SK-N-SH (cell line): ENCODE measurements around the gene MACIR. TPM values are rescaled to one million over a fixed set of nuclear protein-coding genes. Genes with fewer than 3 reads are reported as not detected.

Source experiments
- CTCF ChIA-PET: fragments of 300-600, 350-600 bp; formaldehyde crosslinking; extraction: SDS; loops from one replicate; lab custom pipeline; 2021; lab: Yijun Ruan, JAX
- POLR2A ChIA-PET: fragments of 350-600 bp; sonication (Branson Sonifier 250); formaldehyde crosslinking; extraction: SDS; loops from one replicate; lab custom pipeline; 2020; ENCODE audit warnings: antibody characterized with exemption, inconsistent platforms; lab: Yijun Ruan, JAX
- DNase-seq: peaks from one replicate; pipeline ENCODE4 v3.0.0; 2012
- H2AFZ ChIP-seq: fragments of 200-600 bp; sonication (generic); 2 replicates; pipeline ENCODE4 v1.8.1; 2016; ENCODE audit warnings: antibody characterized with exemption, mild to moderate bottlenecking, low read depth
- H3F3A ChIP-seq: fragments of 200-600 bp; sonication (generic); replicated peaks from 2 replicates; pipeline ENCODE3; 2016; ENCODE audit warnings: antibody characterized with exemption, mild to moderate bottlenecking; ENCODE audit not compliant: insufficient read depth
- H3K27ac ChIP-seq, 2 experiments: fragments of 200-500 bp in 1 of 2; fragments of 200-600 bp in 1 of 2; sonication (Bioruptor generic) in 1 of 2; sonication (generic), shearing (Covaris generic) in 1 of 2; 2 replicates each; pipeline versions ENCODE4 v1.5.1 to v1.6.1; 2014 to 2016; ENCODE audit warnings: low read depth in 2 of 2, inconsistent platforms in 1 of 2, low read length in 1 of 2, mild to moderate bottlenecking in 1 of 2, mixed read lengths in 1 of 2
- H3K27me3 ChIP-seq: fragments of 200-600 bp; sonication (generic), shearing (Covaris generic); 2 replicates; pipeline ENCODE4 v1.6.1; 2016; ENCODE audit warnings: mixed run types; ENCODE audit not compliant: insufficient read depth
- H3K36me3 ChIP-seq, 2 experiments: fragments of 200-500 bp in 1 of 2; fragments of 200-600 bp in 1 of 2; sonication (Bioruptor generic) in 1 of 2; sonication (generic) in 1 of 2; replicated peaks in 1 of 2; 2 replicates each; pipeline versions ENCODE3 to v1.5.1; 2014 to 2016; ENCODE audit warnings: low read length in 1 of 2, mild to moderate bottlenecking in 1 of 2; ENCODE audit not compliant: insufficient read depth in 2 of 2, control insufficient read depth in 1 of 2
- H3K4me1 ChIP-seq, 2 experiments: fragments of 200-500 bp in 1 of 2; fragments of 200-600 bp in 1 of 2; sonication (Bioruptor generic) in 1 of 2; sonication (generic), shearing (Covaris generic) in 1 of 2; 2 replicates each; pipeline versions ENCODE4 v1.5.1 to v1.6.1; 2014 to 2016; ENCODE audit warnings: low read depth in 1 of 2, low read length in 1 of 2, mixed run types in 1 of 2; ENCODE audit not compliant: insufficient read depth in 2 of 2, control insufficient read depth in 1 of 2
- H3K4me2 ChIP-seq: fragments of 200-600 bp; sonication (generic), shearing (Covaris generic); 2 replicates; pipeline ENCODE4 v1.6.1; 2017; ENCODE audit warnings: mixed run types
- H3K4me3 ChIP-seq, 2 experiments: fragments of 200-500 bp in 1 of 2; fragments of 200-600 bp in 1 of 2; sonication (Bioruptor generic) in 1 of 2; sonication (generic), shearing (Covaris generic) in 1 of 2; 2 replicates each; pipeline versions ENCODE4 v1.5.1 to v1.8.1; 2014 to 2016; ENCODE audit warnings: low read depth in 2 of 2, inconsistent platforms in 1 of 2, low read length in 1 of 2, mild to moderate bottlenecking in 1 of 2, mixed read lengths in 1 of 2, moderate library complexity in 1 of 2
- H3K79me2 ChIP-seq: fragments of 200-600 bp; sonication (generic); 2 replicates; pipeline ENCODE4 v1.8.1; 2017; ENCODE audit warnings: mild to moderate bottlenecking; ENCODE audit not compliant: insufficient read depth
- H3K9ac ChIP-seq: fragments of 200-600 bp; sonication (generic); 2 replicates; pipeline ENCODE4 v1.6.1; 2017; ENCODE audit warnings: mixed run types
- H3K9me2 ChIP-seq: fragments of 200-600 bp; sonication (generic); 2 replicates; pipeline ENCODE4 v1.6.1; 2017; ENCODE audit warnings: mixed run types
- H3K9me3 ChIP-seq: fragments of 200-600 bp; sonication (generic); 2 replicates; pipeline ENCODE4 v1.6.1; 2017; ENCODE audit warnings: mixed run types, mild to moderate bottlenecking, moderate library complexity
- H4K20me1 ChIP-seq: fragments of 200-600 bp; sonication (generic); 2 replicates; pipeline ENCODE4 v1.6.1; 2017; ENCODE audit warnings: mild to moderate bottlenecking, mixed run types; ENCODE audit not compliant: insufficient read depth
- CHD2 ChIP-seq: fragments of 150-350 bp; IDR thresholded peaks from 2 replicates; pipeline ENCODE4 v1.6.1; 2018; ENCODE audit warnings: low read length; ENCODE audit not compliant: partially characterized antibody
- ELF1 ChIP-seq: IDR thresholded peaks from 2 replicates; pipeline ENCODE4 v1.4.0; 2012
- EZH2phosphoT487 ChIP-seq: fragments of 200-600 bp; sonication (generic); IDR thresholded peaks from 2 replicates; pipeline ENCODE4 v1.6.1; 2017; ENCODE audit warnings: low read depth, mixed run types, mild to moderate bottlenecking, antibody characterized with exemption, moderate library complexity, borderline replicate concordance
- FOSL2 ChIP-seq: IDR thresholded peaks from 2 replicates; pipeline ENCODE4 v1.4.0; 2012; ENCODE audit warnings: low read depth, mild to moderate bottlenecking, moderate library complexity, borderline replicate concordance
- FOXJ3 ChIP-seq: sonication (generic); formaldehyde crosslinking; IDR thresholded peaks from 2 replicates; pipeline ENCODE4 v1.5.1; 2020; ENCODE audit warnings: mild to moderate bottlenecking, missing genetic modification reagents
- FOXM1 ChIP-seq: IDR thresholded peaks from 2 replicates; pipeline ENCODE4 v1.4.0; 2012; ENCODE audit warnings: low read depth, mild to moderate bottlenecking
- JUND ChIP-seq: IDR thresholded peaks from 2 replicates; pipeline ENCODE4 v1.4.0; 2012
- MEF2A ChIP-seq: IDR thresholded peaks from 2 replicates; pipeline ENCODE4 v1.4.0; 2012; ENCODE audit warnings: low read depth, borderline replicate concordance
- NFIC ChIP-seq: IDR thresholded peaks from 2 replicates; pipeline ENCODE4 v1.4.0; 2012; ENCODE audit warnings: borderline replicate concordance
- NRF1 ChIP-seq: IDR thresholded peaks from 2 replicates; pipeline ENCODE4 v1.6.1; 2012; ENCODE audit warnings: low read depth, mild to moderate bottlenecking, low read length
- RAD21 ChIP-seq: IDR thresholded peaks from 2 replicates; pipeline ENCODE4 v1.6.1; 2012; ENCODE audit warnings: mild to moderate bottlenecking, low read length
- RCOR1 ChIP-seq: fragments of 150-350 bp; IDR thresholded peaks from 2 replicates; pipeline ENCODE4 v1.6.1; 2017; ENCODE audit warnings: antibody characterized with exemption, low read length
- RXRA ChIP-seq: IDR thresholded peaks from 2 replicates; pipeline ENCODE4 v1.4.0; 2012; ENCODE audit warnings: low read depth, mild to moderate bottlenecking, borderline replicate concordance
- SIN3A ChIP-seq: IDR thresholded peaks from 2 replicates; pipeline ENCODE4 v1.6.1; 2012; ENCODE audit warnings: low read depth, mild to moderate bottlenecking, low read length, moderate library complexity, borderline replicate concordance
- SMC3 ChIP-seq: IDR thresholded peaks from 2 replicates; pipeline ENCODE4 v1.6.1; 2012; ENCODE audit warnings: low read depth, low read length, improper control_type of control experiment
- TCF12 ChIP-seq: IDR thresholded peaks from 2 replicates; pipeline ENCODE4 v1.4.0; 2012
- YY1 ChIP-seq: IDR thresholded peaks from 2 replicates; pipeline ENCODE4 v1.4.0; 2012; ENCODE audit warnings: low read depth, mild to moderate bottlenecking
- WGBS: methylation state at CpG from one replicate; pipeline ENCODE4 v1.1.6; 2017; ENCODE audit warnings: low lambda C conversion rate; 5-methylcytosine and 5-hydroxymethylcytosine counted together
- polyA plus RNA-seq, 3 experiments: library from polyadenylated mRNA; depleted of rRNA; stranded (reverse); fragments of >200 nt; gene quantifications; 2 replicates each; pipeline ENCODE4 v1.2.3, GENCODE V29; 2012
- TF ChIP-seq, protein P1 (sequence below): IDR thresholded peaks from 2 replicates; pipeline ENCODE4; 2012
- TF ChIP-seq, protein P2 (sequence below): fragments of 150-350 bp; IDR thresholded peaks from 2 replicates; pipeline ENCODE4 v1.6.1; 2016; ENCODE audit warnings: mild to moderate bottlenecking, low read depth, low read length
- TF ChIP-seq, protein P3 (sequence below): fragments of 200-600 bp; sonication (generic); IDR thresholded peaks from 2 replicates; pipeline ENCODE4 v1.6.1; 2017; ENCODE audit warnings: antibody characterized with exemption, mild to moderate bottlenecking, moderate library complexity
- TF ChIP-seq, protein P4 (sequence below): IDR thresholded peaks from 2 replicates; pipeline ENCODE4 v1.4.0; 2012; ENCODE audit warnings: low read depth, borderline replicate concordance
- TF ChIP-seq, protein P5 (sequence below): fragments of 150-350 bp; IDR thresholded peaks from 2 replicates; pipeline ENCODE4 v1.6.1; 2017; ENCODE audit warnings: antibody characterized with exemption, low read length, low read depth, borderline replicate concordance

Gene MACIR
- polyA plus RNA-seq, 1 of the 3 experiments (the other 2 are of a cell fraction) = 24.7 TPM

DNA sequence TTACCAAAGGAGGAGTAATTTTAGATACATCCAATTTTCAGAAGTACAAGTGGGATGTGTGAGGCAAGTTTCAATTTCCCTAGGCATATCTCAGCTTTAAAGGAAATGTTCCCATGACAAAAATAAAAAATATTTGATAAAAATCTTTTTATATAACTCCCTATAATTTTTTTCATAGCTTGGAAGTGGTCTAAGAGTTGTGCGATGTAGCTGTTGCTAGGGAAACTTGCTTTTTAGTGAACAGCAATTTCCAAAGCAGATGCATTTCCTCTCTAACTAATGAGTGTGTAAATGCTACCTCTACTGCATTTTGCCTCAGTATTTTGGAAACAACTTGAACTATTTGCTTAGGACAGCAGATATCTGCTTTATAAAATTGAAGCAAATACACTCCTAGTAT lies 39.6 kb downstream of the MACIR start:
- CTCF ChIA-PET = interaction anchor here (0.9 kb wide), 1 partner anchor 23 kb away, joined by 3 read pairs; no protein-coding TSS in a partner anchor

DNA sequence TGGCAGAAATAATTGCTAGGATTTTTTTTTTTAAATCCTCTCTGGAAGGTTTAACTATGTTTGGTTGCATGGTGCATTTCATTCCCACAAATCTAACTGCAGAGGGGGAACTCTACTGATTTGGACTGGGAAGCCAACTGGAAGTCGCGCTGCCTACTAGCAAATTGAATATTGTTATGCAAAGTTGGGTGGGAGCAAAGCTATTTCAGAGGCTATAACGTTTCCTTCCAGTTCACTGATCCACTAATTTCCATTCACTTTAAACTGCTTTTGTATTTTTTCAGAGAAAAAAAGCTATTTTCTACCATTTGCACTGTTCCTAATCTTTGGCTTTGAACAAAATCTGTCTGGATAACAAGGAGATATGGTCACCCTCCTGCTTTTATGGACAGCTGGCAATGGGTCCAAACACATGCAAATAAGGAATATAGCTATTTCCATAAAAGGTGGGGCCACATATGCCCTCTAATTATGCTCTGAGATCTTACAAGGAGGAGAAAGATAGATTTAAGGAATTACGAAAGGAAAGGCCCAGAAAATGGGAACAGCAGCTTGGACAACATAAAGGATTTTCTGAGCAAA lies 40.1 kb downstream of the MACIR start:
- 88% methylated on average over 4 of the region's 4 CpGs for WGBS
- H3K4me2 ChIP-seq = no peak overlapping the region
- CTCF ChIA-PET = interaction anchor here (0.9 kb wide), 1 partner anchor 22 kb away, joined by 3 read pairs; no protein-coding TSS in a partner anchor
- TF ChIP-seq SIN3A = no peak
- TF ChIP-seq CHD2 = no peak
- no peak for TF ChIP-seq SMC3
- TF ChIP-seq, protein P1, sequence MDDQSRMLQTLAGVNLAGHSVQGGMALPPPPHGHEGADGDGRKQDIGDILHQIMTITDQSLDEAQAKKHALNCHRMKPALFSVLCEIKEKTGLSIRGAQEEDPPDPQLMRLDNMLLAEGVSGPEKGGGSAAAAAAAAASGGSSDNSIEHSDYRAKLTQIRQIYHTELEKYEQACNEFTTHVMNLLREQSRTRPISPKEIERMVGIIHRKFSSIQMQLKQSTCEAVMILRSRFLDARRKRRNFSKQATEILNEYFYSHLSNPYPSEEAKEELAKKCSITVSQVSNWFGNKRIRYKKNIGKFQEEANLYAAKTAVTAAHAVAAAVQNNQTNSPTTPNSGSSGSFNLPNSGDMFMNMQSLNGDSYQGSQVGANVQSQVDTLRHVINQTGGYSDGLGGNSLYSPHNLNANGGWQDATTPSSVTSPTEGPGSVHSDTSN = no peak
- TF ChIP-seq FOXM1 = no peak
- TF ChIP-seq, protein P2, sequence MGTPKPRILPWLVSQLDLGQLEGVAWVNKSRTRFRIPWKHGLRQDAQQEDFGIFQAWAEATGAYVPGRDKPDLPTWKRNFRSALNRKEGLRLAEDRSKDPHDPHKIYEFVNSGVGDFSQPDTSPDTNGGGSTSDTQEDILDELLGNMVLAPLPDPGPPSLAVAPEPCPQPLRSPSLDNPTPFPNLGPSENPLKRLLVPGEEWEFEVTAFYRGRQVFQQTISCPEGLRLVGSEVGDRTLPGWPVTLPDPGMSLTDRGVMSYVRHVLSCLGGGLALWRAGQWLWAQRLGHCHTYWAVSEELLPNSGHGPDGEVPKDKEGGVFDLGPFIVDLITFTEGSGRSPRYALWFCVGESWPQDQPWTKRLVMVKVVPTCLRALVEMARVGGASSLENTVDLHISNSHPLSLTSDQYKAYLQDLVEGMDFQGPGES = no peak
- no peak for TF ChIP-seq TCF12
- TF ChIP-seq, protein P3, sequence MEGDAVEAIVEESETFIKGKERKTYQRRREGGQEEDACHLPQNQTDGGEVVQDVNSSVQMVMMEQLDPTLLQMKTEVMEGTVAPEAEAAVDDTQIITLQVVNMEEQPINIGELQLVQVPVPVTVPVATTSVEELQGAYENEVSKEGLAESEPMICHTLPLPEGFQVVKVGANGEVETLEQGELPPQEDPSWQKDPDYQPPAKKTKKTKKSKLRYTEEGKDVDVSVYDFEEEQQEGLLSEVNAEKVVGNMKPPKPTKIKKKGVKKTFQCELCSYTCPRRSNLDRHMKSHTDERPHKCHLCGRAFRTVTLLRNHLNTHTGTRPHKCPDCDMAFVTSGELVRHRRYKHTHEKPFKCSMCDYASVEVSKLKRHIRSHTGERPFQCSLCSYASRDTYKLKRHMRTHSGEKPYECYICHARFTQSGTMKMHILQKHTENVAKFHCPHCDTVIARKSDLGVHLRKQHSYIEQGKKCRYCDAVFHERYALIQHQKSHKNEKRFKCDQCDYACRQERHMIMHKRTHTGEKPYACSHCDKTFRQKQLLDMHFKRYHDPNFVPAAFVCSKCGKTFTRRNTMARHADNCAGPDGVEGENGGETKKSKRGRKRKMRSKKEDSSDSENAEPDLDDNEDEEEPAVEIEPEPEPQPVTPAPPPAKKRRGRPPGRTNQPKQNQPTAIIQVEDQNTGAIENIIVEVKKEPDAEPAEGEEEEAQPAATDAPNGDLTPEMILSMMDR = no peak

More for the DNA sequence above, 39.6 kb downstream of the MACIR start:
- no peak overlapping the region for H3K4me2 ChIP-seq
- H3K9ac ChIP-seq = no peak overlapping the region
- no peak overlapping the region for H2AFZ ChIP-seq
- H3K36me3 ChIP-seq = no peaks in the 10 kb centered on the region
- no peaks in the 10 kb centered on the region for H3K79me2 ChIP-seq
- H3K4me3 ChIP-seq = no peak overlapping the region
- no peaks in the 10 kb centered on the region for H3F3A ChIP-seq
- no peak for DNase-seq
- POLR2A ChIA-PET = interaction anchor here (0.5 kb wide), 1 partner anchor 24 kb away, joined by 6 read pairs; no protein-coding TSS in a partner anchor
- H4K20me1 ChIP-seq = no peaks in the 10 kb centered on the region
- no peak for TF ChIP-seq NFIC
- TF ChIP-seq, protein P1 = no peak
- TF ChIP-seq JUND = no peak
- TF ChIP-seq MEF2A = no peak
- TF ChIP-seq, protein P4, sequence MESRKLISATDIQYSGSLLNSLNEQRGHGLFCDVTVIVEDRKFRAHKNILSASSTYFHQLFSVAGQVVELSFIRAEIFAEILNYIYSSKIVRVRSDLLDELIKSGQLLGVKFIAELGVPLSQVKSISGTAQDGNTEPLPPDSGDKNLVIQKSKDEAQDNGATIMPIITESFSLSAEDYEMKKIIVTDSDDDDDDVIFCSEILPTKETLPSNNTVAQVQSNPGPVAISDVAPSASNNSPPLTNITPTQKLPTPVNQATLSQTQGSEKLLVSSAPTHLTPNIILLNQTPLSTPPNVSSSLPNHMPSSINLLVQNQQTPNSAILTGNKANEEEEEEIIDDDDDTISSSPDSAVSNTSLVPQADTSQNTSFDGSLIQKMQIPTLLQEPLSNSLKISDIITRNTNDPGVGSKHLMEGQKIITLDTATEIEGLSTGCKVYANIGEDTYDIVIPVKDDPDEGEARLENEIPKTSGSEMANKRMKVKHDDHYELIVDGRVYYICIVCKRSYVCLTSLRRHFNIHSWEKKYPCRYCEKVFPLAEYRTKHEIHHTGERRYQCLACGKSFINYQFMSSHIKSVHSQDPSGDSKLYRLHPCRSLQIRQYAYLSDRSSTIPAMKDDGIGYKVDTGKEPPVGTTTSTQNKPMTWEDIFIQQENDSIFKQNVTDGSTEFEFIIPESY = no peak
- TF ChIP-seq EZH2phosphoT487 = no peak
- no peak for TF ChIP-seq RCOR1
- no peak for TF ChIP-seq CHD2
- no peak for TF ChIP-seq SIN3A
- no peak for TF ChIP-seq FOXJ3 (CRISPR knock-in tag)
- TF ChIP-seq NRF1 = no peak
- no peak for TF ChIP-seq TCF12
- TF ChIP-seq FOSL2 = no peak
- no peak for TF ChIP-seq FOXM1
- TF ChIP-seq RXRA = no peak
- TF ChIP-seq ELF1 = no peak
- TF ChIP-seq, protein P5, sequence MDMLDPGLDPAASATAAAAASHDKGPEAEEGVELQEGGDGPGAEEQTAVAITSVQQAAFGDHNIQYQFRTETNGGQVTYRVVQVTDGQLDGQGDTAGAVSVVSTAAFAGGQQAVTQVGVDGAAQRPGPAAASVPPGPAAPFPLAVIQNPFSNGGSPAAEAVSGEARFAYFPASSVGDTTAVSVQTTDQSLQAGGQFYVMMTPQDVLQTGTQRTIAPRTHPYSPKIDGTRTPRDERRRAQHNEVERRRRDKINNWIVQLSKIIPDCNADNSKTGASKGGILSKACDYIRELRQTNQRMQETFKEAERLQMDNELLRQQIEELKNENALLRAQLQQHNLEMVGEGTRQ = no peak
- no peak for TF ChIP-seq RAD21
- TF ChIP-seq YY1 = no peak
- H3K27me3 ChIP-seq = no peaks in the 10 kb centered on the region
- no peaks in the 10 kb centered on the region for H3K4me1 ChIP-seq
- WGBS = 100% methylated on average over 1 of the region's 1 CpG
- H3K9me2 ChIP-seq = no peaks in the 10 kb centered on the region
- no peaks in the 10 kb centered on the region for H3K9me3 ChIP-seq
- no peak overlapping the region for H3K27ac ChIP-seq

More for the DNA sequence above, 40.1 kb downstream of the MACIR start:
- H3K9me2 ChIP-seq = no peaks in the 10 kb centered on the region
- no peak overlapping the region for H3K27ac ChIP-seq
- H2AFZ ChIP-seq = no peak overlapping the region
- H3K9ac ChIP-seq = no peak overlapping the region
- H3K9me3 ChIP-seq = no peaks in the 10 kb centered on the region
- no peaks in the 10 kb centered on the region for H3K27me3 ChIP-seq
- DNase-seq = no peak
- no peaks in the 10 kb centered on the region for H3K4me1 ChIP-seq
- no peaks in the 10 kb centered on the region for H4K20me1 ChIP-seq
- H3F3A ChIP-seq = no peaks in the 10 kb centered on the region
- H3K79me2 ChIP-seq = no peaks in the 10 kb centered on the region
- no peaks in the 10 kb centered on the region for H3K36me3 ChIP-seq
- H3K4me3 ChIP-seq = no peak overlapping the region
- POLR2A ChIA-PET = interaction anchor here (0.5 kb wide), 1 partner anchor 23 kb away, joined by 6 read pairs; no protein-coding TSS in a partner anchor
